GM11168 (cell line): ENCODE data around the gene NEK5.
"Not testable (repeated sequence)": the region's sequence is repeated elsewhere in the genome, so short reads cannot be mapped to it uniquely, and the experiment has no call there.

Experiments
- in situ Hi-C: fragments of 300-500 bp; cut with MboI; formaldehyde crosslinking; loops from one replicate; pipeline ENCODE4 v1.12.0; 2022; ENCODE audit warnings: low sequenced_read_pairs; ENCODE audit not compliant: unreplicated experiment

NEK5 gene

DNA sequence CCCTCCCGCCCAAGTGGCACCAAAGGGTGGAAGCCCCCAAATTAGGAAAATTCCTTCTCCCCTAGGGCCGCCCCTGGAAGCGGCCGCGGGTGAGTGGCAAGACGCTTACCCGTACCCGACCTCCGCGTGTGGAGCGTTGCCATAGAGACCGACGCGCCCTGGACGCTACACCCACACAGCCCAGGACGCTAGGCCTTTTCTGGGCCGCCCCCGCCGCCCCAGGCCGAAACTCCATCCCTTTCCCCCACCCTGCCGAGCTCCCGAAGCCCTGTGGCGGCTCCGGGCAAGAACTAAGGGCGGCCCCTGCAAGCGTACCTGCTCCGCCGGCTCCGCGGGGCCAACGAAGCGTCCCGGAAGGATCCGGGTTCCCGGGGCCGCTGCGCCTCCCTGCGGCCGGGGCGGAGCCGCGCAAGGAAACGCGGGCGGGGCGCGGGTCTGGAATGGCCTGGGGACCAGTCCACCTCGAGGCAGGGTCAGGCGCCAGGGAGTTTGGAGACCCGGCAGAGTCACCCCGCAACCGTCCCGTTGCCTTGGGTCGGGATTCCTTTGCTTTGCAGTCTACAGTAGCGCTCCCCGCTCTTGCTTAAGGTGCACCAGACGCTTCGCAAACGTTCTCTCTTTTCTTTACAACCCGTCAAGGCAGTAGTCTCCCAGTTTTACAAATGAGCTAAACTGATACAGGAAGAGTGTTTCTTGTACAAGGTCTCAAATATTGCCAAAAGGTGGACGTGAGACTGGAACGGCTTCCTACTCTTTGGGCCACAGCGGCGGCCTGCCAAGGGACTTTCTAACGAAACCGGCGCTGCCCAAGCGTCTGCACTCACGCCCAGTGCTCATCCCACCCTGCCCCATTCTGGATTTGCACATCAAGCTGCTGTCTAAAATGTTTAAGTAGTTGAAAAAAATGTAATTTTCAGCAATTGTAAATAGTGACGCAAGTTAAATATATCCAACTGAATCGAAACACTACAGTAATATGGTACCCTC lies at the start of gene NEK5:
Gene NEK5, minus strand, starts transcription at position 360 of the 987 bp plus-strand sequence. CDS start 1,591 bp downstream, outside the sequence.
- in situ Hi-C loops = loop anchor here (5.0 to 25.0 kb wide), 2 partner anchors 122 to 242 kb away; no protein-coding TSS in a partner anchor

GRCh38 chr13:52177276-52177675 lies 48.4 kb upstream of the NEK5 start:
- in situ Hi-C loops = no loop called here

- in situ Hi-C loops = not testable (repeated sequence)
Measured at GRCh38 chr13:52173970-52174369, 45.1 kb upstream of the NEK5 start.

DNA sequence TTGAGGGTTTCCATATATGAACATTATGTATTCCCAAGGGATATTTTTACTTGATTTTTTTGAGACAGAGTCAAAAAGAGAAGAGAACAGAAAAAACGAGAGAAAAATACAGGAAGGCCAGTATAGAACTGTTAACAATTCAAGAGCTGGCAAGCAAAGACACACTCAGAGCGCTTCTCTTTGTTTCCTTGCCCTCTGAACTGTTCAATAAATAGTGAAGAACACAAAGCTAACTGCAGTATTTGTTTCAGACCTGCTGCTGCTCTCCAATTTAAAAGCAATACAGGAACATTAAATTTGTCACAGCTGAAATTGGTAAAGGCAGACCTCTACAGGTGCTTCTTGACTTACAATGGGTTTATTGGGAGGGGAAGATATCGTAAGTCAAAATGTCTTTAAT lies 44.5 kb upstream of the NEK5 start:
- in situ Hi-C loops = no loop called here

- in situ Hi-C loops = not testable (repeated sequence)
Measured at GRCh38 chr13:52171686-52172085, 42.8 kb upstream of the NEK5 start.

DNA sequence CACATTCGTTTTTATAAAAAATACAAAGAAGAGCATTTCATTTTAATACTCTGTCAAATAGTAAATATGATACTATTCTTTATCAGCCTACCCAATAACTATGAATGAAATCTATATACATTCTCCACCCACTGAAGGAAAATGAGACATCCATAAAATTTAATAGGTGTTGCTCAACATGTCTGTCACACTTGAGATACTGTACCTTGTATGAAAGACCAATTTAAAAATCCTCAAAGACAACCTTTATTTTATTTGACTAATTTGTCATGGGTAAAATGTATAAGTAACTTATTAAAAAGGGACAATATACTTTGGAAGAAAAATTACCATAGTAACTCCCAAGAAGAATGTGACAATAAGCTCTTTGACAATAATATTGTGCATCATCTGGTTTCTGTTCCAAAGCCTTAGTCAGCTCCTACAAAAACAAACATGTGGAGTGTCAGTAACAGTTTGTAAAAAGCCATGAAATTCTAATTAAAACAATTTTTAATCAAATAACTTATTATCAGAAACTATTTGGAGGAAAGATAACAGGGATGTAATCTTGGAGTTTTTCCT lies 42.0 kb upstream of the NEK5 start:
- in situ Hi-C loops = not testable (repeated sequence)

GRCh38 chr13:52169839-52170238 lies 41.0 kb upstream of the NEK5 start:
- in situ Hi-C loops = no loop called here

- in situ Hi-C loops = no loop called here
Measured at GRCh38 chr13:52165411-52165810, 36.5 kb upstream of the NEK5 start.

DNA sequence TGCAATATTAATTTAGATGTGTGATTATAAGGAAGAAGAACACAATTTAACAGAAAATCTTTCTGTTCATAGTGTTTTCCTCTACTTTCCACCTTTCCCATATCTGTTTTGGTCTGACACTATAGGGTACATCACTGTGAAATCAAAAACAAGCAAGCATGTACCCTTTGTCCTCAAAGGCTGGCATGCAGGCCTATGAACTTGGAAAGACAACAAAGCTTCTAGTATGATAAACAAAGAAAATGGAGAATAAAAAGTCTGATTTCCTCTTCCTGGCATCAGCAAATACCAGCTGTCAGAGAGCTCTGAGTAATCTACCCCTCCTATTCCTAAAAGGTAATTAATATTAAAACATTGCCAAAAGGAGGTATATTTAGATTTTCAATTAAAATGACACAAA lies 36.1 kb upstream of the NEK5 start:
- in situ Hi-C loops = no loop called here

DNA sequence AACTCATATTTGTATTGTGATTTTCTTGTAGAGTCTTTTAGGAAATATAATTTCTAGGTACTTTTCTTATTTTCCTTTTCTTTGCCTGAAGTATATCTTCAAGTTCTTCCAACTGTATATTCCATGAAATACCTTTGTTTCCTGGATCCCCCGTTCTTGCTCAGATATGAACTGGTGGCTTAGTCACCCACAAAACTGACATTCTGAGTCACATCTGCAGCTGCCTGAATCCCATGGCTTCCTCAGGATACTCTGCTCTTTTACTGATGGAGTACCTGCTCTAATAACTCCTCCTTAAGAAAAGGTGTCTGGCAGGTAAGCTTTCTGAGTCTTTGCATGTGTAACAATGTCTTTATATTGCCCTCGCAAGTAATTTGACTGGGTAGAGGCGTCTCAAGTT lies 35.0 kb upstream of the NEK5 start:
- in situ Hi-C loops = not testable (repeated sequence)

DNA sequence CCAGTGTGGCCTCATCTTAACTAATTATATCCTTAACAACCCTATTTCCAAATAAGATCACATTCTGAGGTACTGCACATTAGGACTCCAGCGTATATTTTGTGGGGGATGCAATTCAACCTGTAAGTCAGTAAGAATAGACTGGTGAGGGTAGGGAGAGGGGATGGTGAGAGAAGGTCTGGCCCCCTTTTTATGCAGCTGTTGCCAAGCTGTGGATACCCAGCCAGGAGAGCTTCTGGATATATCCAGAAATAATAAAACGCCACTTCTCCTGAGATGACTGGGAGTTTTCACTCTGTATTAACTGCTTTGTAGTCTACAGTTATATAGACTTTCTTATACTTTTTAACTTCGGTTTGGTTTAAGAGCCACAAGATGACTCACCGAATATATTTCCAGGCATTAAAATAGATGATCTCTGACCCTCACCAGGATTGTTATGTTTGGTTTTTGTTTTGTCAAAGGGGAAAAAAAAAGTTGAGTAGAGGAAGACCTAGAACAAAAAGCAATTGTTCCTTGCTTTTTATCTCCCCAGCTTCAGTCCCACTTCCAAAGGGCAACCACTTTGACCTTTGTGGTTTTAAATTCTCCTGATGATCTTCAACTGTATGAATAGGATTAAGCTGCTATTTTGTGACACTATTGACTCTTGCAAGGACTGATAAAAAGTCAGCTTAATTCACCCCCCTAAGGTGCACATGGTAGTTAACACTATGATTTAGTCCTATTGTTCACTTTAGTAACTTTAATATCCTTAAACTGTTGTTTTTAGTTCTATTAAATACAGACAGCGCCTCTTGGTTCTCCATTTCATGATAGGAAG lies 33.6 kb upstream of the NEK5 start:
- in situ Hi-C loops = no loop called here

DNA sequence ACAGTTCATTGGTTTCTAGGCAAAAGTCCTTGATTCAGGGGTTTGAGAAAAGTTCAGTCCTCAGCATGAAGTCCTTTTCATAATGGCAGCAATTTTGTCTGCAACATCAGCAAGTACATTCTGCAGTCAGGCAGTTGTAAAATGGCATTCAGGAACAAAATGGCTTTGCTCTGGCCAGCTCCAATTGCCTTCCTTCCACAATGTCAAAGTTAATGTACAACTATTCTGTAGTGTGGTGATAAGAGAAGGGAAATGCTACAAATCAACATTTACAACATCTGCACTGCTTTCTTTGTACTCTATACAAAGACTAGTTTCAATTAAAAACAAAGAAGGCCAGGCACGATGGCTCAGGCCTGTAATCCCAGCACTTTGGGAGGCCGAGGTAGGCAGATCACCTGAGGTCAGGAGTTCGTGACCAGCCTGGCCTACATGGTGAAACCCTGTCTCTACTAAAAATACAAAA lies 32.3 kb upstream of the NEK5 start:
- in situ Hi-C loops = no loop called here

DNA sequence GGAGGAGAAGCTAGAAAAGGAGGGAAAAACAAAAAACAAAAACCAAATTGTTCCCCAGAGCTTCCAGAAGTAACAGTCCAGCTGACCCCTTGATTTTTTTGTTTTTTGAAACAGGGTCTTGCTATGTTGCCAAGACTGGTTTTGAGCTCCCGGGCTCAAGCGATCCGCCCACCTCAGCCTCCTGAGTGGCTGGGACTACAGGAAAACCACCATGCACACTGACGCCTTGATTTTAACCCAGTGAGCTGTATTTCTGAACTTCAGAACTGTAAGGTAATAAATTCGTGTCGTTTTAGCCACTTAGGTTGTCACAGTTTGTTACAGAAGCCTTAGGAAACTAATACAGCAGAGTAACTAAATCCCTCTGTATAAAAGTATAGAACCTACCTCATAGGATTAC lies 31.6 kb upstream of the NEK5 start:
- in situ Hi-C loops = no loop called here

DNA sequence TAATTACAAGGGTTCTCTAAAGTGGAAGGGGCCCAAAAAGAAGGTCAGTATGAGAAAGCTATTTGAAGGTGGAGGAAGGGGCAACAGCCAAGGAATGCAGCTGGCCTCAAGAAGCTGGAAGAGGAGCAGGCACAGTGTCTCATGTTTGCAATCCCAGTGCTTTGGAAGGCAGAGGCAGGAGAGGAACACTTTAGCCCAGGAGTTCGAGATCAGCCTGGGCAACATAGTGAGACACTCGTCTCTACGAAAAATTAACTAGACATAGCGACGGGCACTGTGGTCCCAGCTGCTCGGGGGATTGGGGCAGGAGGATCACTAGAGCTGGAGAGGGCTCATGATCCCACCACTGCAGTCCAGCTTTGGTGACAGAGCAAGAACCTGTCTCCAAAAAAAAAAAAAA lies 31.2 kb upstream of the NEK5 start:
- in situ Hi-C loops = no loop called here

DNA sequence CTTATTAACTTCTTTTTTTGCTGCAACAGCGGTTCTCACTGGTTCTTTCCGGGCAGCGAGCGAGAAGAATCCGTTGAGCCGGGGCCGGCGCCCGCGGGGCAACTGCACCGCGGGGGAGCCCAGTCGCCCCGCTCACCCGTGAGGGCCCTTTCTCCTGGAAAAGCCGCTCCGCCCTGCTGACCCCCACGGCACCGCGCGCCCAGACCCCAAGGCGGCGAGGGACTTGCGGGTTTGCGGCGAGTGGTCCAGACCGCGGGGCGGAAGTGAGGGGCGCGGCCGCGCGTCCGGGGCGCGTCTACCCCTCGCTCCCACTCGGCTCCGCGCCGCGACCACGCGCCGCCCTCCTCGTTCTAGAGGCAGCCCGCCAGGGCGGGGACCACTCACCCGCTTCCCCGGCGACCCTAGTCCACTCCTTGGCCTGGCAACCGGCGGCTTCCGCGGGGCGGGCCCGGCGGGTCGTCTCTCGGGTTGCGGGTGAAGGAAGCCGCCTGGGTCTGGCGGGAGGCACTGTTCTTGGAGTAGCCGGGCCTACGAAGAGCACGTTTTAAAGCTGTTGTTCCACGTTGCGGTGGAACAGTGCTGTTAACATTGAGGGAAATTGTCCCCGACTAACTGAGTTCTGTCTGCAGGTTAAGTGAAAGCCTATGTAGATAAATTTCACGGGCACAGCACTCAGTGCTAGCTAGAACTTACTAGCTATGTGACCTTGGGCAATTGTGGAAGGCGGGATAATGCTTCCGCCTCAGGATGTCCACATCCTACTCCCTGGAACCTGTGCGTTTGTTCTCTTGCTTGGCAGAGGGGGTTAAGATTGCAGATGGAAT lies 30.5 kb upstream of the NEK5 start, which contains the start of gene NEK3:
Gene NEK3, minus strand, starts transcription at position 439 of the 824 bp plus-strand sequence. CDS start 3,406 bp downstream, outside the sequence.
- in situ Hi-C loops = no loop called here

DNA sequence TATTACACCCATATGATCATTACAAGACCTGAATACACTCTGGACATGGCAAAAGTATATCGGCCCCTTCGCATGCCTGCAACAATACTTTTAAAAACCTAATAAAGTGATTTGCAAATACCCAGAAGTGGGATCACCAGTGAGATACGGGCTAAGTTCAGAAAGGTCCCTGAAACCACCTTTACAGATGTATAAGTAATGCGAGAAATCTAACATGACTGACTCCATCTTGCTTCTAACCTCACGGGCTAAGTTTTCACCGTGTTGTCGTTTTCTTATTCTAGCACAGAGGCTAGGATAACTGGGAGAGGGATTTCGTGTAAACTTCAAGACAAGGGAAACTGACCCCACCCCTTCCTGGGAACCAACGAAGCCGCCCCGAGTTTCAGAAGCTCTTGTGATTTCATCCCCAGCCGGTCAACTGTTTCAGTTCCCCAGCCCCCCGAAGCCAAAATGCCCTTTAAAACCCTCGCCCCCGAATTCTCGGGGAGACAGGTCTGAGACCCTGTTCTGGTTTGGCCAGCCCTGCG lies 29.8 kb upstream of the NEK5 start:
- in situ Hi-C loops = no loop called here

DNA sequence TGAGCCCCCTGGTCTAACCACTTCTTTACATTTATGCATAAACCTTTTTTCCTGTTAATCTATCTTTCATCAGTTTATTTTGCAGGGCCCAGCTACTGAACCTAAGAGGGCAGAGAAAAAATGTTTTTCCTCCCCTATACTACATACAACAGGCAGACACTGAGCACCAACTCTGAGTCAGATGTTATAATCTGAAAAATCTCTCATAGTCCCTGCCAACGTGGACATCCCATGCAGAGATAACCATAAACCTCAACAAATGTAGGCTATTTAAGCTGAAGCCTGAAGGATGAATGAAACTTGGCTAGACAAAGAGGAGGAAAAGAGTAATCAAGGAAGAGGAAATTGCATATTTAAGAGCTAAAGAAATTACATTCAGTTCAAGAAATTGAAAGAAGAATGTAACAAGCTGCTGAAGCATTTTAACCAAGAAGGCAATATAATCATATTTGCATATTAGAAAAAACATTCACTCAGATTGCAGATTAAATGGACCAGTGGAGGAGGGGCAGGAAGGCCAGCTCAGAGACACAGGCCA lies 27.9 kb upstream of the NEK5 start:
- in situ Hi-C loops = no loop called here

DNA sequence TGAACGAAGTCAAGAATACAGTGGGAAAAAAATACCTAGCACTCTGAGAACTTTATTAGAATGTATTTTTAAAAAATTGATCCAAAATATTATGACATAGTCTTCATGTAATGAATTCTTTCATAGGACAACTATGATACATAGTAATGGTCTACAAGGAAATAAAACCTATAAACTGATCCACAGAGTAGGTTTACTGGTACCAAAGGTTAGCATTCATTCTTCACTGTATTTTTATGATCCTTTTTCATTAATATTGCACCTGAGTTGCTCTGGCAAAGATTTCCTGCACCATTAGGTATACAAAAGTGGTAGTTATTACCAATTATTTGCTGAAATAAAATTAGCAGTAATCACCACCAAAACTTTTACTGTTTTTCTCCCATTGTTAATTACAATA lies 26.3 kb upstream of the NEK5 start:
- in situ Hi-C loops = no loop called here

- in situ Hi-C loops = loop anchor here (25.0 kb wide), 1 partner anchor 260 kb away; no protein-coding TSS in a partner anchor
Measured at GRCh38 chr13:52147225-52147624, 18.4 kb upstream of the NEK5 start.
